DMS79 (cell line): Measurements from ENCODE around the gene KIAA1671.
"Not testable (repeated sequence)": the region's sequence is repeated elsewhere in the genome, so short reads cannot be mapped to it uniquely, and the experiment has no call there.

Experiments used
- DNase-seq: peaks from one replicate; lab custom pipeline; 2025; lab: John Stamatoyannopoulos, UW

The KIAA1671 gene

DNA sequence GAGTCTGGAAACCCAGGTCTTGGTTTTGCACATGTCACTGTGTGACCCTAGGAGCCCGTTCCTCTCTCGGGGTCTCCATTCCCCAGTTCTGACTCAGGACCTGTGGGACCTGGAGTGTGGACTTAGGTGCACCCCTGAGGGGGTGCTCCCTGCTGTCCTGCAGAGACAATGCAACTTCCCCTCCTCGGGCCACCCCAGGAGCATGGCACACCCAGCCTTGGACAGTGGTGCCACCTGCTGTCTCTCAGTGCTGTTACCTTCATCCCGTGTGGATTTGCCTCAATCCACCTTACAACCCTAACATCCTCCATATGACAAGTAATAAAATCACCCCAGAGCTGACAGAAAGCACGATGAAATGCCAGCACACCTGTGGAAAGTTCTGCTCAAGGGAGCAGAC, 219.6 kb downstream of the KIAA1671 start:
- DNase-seq: no peak

DNA sequence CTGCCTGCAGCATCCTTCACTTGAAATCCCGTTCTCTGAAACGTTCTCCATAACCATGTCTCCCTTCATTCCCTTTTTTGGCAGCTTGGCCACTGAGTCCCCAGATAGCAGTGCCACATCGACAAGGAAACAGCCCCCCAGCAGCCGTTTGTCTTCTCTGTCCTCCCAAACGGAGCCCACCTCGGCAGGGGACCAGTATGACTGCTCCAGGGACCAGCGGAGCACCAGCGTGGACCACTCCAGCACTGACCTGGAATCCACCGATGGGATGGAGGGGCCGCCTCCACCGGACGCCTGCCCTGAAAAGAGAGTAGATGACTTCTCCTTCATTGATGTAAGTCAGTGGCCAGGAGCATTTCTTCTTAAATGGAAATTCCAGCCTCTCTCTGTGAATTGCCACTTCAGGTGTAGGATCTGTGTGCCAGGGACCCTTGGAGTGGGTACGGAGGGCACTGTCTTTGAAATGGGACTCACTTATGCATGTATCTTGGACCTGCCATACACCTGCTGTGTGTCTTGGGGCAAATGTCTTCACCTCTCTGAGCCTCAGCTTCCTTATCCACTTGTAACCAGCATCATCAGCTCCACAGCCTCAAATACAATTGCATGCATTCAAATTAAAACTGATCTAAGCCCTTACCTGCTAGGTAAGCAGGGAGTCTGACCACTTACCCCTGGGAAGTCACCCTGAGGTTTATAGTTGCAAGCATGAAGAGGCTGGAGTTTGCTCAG, 221.8 kb downstream of the KIAA1671 start:
- DNase-seq: no peak

DNA sequence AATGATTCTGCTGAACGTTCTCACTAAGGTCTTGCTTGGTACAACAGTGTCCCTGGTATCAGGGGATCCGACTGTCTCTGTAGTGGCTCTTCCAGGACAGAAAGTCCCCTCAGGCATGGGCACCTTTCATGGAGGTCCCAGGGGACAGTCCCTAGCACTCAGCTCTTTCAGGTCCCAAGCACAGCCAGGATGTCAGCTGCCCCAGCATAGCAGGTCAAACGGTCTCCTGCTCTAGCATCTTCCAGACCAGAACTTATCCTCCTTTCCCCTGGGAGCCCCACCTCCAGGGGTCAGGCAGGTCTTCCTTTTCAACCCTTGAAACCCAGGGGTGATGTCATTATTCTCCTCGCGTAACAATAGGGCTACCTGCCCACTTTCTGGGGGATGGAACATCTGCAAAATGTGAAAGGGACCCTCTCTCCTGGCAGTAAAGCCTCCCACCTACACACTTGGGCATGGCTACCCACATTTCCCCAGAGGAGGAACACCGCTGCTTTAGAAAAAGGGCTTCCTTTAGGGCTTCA, 222.4 kb downstream of the KIAA1671 start:
- no peak for DNase-seq

DNA sequence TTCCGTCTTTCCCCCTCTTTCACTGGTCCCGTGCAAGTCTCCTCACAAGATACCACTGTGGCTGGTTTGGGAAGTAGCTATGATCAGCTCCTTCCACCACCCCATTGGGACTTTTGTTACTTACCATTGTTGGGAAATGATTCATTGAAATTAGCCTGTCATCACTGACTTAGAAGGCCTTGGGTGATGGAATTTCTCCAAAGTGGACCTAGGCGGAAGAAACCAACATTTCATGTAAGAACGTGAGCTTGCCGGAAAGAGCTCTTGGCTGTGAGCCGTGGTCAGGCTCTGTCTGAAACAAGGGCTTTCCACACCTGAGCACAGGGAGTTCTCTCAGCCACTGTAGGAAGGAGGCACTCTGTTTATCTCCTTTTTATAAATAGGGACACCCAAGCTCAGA, 223.7 kb downstream of the KIAA1671 start:
- DNase-seq: no peak

DNA sequence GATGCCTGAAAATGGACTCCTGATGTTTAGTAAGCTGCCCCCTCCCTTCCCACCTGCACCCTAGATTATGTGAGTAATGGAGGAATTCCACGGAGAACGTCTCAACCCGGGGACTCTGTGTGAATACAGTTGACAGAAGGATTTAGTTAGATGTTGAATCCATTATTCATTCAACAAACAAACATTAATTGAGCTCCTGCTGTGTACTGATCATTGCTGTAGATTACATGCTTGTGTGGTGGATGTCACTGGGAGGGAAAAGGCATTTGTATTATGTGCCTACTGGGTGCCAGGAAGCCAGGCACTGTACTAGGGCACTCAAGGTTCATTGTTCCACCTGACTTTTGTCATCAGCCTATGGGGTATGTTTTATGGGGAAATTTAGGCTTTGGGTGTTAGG, 224.3 kb downstream of the KIAA1671 start:
- no peak for DNase-seq

DNA sequence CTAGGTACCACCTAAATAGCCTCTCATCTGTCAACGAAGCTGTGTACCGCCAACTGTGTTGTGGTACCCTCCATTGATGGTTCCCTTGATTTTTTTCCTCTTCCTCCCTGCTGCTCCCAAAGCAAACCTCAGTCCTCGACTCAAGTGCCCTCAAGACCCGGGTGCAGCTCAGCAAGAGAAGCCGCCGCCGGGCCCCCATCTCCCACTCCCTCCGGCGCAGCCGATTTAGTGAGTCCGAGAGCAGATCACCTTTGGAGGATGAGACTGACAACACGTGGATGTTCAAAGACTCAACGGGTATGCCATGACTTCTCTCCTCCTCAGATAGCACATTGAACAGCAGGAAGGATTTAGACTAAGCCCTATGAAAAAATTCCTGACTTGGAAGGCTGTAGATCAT, 224.7 kb downstream of the KIAA1671 start:
- DNase-seq: no peak

DNA sequence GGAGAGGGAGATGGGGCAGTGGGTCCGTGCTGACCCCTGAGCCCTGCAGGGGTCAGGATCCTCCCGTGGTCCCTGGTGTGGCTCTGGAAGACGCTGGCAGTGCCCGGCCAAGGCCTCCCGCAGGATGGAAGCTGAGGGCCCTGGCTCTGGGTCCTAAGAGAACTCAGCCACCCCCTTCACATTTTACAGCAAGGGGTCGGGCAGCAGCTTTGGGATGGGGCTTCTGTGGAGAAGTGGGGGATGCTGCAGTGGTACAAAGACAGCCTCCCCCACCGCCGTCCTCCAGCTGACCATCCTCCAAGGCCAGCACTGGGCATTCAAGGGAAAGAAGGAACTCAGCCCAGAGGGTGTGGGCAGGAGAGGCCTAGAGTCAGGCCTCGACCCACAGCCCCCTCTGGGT, 225.4 kb downstream of the KIAA1671 start:
- DNase-seq: no peak

DNA sequence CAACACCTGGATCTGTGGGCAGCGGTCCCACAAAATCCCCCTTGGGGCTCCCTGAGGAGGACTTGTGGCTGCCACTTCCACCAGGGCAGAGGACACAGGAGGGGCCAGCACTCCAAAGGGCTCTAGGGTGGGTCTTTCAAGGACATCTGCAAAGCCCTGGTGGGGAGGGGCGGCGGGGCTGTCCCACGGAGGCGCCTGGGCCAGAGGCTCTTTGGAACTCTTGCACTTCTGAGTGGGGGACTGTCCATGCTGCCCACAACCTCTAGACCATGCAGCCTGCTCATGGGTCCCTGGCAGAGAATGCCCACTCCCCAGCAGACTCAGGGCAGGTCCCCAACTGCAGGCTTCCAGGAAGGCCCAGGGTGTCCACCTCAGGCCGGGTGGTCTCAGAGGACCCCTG, 225.8 kb downstream of the KIAA1671 start:
- DNase-seq: not testable (repeated sequence)

DNA sequence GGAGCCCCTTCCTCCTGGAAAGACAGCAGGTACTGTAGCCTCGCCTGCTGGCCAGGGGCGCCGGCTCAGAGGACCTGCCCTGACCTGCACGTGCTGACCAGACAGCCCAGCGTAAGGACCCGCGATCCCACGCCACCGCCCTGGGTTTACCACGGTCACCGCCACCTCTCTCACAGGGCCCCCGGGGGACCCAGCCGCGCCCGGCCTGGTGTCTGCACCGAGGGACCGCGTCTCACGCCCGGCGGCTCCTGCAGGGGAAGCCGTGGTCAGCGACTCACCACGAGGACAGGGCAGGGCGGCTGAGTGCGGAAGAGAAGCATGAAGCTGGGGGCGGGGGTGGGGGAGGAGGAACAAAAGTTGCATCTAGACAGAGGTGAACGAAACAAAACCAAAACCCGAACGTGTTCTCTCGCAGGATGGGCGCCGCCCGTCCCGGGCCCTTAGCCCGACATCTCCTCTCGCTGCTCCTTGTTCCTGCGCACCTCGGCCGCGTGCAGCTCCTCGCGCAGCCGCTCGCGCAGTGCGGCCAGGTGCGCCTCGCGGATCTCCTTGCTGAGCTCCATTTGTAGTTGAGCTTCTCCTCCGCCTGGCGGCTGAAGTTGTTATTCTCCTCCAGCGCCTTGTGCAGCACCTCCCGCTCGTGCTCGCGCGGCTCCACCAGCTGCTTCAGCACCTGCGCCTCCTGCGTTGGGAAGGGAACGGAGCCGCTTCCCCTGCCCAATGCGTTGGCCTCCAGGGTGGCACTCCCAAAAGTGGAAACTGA, 226.5 kb downstream of the KIAA1671 start:
- DNase-seq: not testable (repeated sequence)

DNA sequence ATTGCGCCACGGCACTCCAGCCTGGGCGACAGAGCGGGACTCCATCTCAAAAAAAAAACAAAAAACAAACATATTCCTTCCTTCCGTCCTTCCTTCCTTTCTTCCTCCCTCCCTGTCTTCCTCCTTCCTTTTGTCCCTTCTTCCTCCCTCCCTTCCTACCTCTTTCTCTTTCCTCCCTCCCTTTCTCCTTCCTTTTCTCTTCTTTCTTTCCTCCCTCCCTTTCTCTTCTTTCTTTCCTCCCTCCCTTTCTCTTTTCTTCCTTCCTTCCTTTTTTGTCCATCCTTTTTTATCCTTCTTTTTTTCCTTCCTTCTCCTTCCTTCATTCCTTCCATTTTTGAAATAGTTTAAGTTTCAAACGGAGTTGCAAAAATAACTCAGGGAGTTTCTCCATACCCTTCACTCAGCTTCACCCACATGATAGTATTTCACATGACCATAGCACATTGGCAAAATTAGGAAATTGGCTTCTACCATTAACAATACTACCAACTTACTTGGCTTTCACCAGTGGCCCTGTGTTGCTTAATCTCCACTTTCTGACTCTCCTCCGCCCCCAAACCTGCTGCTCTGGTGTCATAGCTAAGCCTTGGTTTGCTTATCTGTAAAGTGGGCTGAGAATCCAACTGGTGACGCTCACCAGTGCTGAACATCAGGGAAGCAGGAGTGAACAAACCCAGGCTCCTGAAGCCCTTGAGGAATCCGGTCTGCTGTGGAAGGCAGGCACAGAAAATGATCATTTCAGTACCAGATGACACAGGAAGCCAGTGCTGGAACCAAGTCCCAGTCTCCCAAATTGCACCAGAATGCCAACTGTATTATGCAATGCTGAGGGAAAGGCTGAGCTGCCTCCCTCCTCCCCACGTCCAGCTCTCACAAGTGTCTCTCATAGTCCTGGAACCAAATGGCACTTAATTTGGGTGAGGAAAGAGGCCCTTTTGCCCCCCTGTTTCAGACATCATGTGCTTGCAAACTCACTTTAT, 229.9 kb downstream of the KIAA1671 start:
- no peak for DNase-seq

DNA sequence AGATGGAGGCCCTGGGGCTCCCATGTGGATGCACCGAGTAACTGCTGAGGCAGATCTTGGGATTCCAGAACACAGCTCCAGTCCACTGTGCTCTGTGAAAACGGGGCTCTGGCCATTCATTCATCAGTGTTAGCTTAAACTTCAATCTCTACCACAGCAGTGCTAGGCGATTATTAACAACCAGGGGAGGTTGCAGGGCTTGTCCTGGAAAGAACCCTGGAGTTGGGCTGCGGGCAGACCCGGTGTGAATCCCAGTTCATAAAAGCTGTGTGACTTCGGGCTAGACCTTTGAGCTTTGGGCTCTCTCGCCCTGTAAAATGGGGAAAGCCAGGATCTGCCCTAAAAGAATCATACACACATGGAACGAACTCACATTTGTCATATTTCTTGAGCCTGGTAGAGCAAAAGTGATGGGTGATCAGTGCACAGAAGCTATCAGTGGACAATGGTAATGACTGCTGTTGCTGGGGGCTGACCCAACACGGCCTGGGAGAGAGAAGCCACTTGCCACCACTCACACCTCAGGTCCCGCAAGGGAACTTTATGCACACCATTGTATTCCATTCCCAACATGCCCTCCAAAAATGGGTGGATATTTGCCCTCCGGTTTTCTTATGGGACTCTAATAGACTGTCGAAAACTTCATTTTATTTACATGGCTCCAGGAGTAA, 231.6 kb downstream of the KIAA1671 start:
- DNase-seq: no peak

DNA sequence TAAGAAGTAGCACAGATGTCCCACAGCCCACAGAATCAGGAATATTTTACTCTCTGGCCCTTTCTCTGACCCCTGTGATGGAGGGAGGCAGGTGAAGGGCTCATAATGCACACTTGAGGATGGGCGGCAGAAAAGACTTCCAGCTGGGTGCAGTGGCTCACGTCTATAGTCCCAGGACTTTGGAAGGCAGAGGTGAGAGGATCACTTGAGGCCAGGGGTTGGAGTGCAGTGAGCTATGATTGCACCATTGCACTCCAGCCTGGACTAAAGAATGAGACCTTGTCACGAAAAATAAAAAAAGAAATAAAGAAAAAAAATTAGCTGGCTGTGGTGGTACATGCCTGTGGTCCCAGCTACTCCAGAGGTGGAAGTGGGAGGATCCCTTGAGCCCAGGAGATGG, 233.6 kb downstream of the KIAA1671 start:
- no peak for DNase-seq

DNA sequence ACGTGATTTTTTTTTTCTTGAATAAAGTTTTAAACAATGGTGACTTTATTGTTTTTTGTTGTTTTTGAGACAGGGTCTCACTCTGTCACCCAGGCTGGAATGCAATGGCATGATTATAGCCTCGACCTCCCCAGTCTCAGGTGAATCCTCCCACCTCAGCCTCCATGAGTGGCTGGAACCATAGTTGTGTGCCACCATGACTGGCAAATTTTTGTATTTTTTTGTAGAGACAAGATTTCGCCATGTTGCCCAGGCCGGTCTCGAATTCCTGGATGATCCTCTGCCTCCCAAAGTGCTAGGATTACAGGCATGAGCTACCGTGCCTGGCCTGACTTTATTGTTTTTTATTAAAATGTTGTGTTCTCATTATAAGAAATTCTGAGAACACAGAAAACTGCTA, 235.0 kb downstream of the KIAA1671 start:
- DNase-seq: no peak

DNA sequence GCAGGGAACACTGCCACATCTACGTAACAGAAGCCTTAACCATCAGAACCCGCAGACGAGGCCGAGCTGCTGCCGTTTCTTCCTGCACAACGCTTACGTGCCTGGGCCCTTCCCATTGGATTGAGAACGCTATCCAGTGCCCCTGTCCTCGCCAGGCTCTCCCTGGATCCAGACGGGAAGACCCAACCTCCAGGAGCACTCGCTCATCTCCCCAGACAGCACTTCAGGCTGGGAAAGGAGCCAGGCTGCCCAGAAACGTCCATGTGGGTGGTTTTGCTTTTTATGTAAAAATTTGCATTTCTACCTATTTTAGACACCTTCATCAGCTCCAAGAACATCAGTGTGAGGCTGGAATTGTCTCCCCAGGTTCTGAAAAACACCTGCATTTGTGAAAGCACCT, 239.9 kb downstream of the KIAA1671 start:
- no peak for DNase-seq

DNA sequence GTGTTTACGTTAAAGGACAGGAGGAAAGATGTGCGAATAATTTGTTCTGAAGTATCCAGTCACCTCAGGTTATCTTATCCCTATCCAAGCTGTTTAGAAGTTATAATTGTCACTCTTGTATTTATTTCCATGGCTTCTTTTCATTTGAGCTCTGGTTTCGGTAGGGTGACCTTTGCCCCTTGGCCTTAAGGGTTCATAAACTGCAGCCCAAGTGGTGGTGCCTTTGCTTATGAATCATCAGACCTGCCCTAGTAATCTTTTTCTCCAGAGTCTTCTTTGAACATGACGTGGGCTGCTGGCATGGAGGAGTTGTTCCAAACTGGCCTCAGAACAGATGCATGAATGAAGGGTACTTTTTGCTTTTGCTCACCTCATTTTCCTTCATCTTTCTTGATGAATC, 240.6 kb downstream of the KIAA1671 start:
- DNase-seq: no peak

DNA sequence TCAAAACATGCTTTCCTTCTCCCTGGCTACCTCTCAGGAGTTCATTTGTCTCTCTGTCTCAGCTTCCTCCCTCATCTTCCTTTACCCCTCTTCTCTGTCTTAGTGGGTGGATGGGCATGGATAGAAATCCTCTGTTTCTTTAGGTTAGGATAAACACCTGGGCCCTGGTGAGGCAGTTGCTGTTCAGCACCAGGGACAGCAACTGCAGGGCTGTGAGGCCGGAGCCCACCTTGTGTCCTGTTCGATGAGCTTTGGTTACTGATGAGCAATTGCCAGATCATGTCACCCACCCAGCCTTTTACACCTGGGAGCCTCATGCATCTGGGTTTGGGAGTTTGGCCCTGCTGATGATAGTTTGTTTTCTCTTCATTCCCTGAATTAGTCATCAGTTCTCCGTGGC, 241.0 kb downstream of the KIAA1671 start:
- no peak for DNase-seq

DNA sequence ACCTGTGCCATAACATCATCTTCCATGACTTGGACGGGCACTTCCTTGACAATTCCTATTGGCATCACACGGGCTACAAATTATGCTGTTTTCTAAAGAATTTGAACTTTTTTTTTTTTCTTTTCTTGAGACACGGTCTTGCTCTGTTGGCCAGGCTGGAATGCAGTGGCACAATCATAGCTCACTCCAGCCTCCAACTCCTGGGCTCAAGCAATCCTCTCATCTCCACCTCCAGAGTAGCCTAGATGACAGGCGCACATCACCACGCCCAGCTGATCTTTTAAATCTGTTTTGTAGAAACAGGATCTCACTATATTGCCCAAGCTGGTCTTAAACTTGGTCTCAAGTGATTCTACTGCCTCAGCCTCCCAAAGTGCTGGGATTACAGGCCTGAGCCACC, 243.8 kb downstream of the KIAA1671 start:
- DNase-seq: no peak

DNA sequence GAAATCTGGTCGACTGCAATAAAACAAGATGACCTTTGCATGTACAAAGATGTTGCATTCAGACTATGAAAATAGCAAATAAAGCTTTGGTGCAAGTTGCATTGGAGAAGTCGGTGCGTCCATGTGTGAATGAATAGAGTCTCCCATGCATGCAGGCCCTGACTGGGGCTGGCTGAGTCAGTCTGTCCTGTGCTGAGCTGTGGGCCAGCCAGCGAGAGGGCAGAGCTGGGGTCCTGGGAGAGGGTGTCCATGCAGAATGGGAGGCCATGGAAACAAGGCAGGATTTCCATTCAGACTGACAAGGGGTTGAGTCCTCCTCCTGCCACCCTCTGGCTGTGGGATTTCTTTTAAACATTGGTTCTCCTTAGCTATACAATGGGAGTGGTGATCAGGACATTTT, 244.8 kb downstream of the KIAA1671 start:
- DNase-seq: no peak

DNA sequence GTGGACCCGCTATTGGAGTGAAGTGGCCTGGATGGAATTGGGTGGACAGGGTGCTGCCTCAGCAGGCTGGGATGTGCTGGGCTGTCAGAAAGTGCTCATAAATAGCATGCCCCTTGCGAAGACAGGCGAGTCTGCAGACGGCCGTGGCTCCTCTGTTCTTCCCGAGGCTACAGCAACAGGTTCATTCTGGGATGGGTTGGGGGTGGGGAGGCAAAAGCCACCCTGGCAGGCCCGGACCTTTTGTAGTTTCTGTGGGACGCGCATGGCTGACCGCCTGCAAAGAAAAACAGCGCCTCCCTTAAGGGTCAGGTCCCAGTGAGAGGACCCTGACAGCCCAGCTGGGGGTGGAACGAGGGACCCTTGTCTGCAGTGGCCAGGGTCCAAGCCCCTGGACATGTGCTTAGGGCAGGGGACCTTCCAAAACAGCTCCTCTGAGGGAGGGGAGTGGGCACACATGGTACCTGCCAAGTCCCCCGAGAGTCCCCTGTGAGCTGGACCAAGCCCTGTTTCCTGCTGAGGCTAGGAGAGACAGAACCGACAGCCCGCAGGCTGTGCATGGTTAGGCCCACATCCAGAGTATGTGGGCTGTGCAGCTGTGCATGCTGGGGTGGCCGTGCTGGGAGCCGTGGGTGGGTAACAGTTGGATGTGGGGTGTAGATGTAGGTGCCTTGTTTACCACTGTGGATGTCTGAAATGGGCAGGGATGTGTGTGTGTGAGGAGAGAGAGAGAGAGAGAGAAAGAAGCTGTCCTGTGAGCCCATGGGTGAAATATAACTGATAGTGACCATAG, 247.4 kb downstream of the KIAA1671 start, which contains the start of gene CRYBB3:
Gene CRYBB3, plus strand, starts transcription at position 128 of the 790 bp plus-strand sequence. CDS start 1,539 bp downstream, outside the sequence.
- DNase-seq: no peak

DNA sequence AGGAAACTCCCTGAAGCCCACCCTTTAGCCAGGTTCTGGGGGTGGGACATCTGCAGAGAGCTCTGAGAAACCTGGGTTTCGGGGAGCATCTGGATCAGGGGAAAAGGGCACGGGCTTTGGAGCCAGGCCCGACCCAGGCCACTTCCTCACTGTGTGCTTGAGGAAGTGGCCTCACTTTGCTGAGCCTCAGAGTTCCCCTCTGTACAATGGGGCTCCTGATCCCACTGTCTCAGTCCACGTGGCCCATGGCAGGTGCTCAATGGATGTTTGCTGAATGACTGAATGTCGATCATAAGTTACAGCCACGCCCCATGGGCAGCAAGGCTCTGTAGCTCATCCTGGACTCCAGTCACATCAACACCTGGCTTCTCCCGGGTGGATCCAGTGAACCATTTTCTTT, 248.5 kb downstream of the KIAA1671 start:
- no peak for DNase-seq
